NB4 (cell line): ENCODE measurements around the gene FRZB.
"Not testable (repeated sequence)": the region's sequence is repeated elsewhere in the genome, so short reads cannot be mapped to it uniquely, and the experiment has no call there.

Experiments used
- DNase-seq: peaks from one replicate; pipeline ENCODE4 v3.0.0; 2010; ENCODE audit warnings: low read depth
- H3K4me3 ChIP-seq: one replicate; pipeline ENCODE4 v1.5.1; 2011; ENCODE audit warnings: mild to moderate bottlenecking, low read depth, low read length, moderate library complexity
- CTCF ChIP-seq: IDR thresholded peaks from one replicate; pipeline ENCODE4 v1.5.1; 2012; ENCODE audit warnings: low read depth, low read length
- MYC ChIP-seq: IDR thresholded peaks from 2 replicates; pipeline ENCODE4 v1.6.1; 2011; ENCODE audit warnings: low read depth, low read length
- POLR2A ChIP-seq: IDR thresholded peaks from 2 replicates; pipeline ENCODE4 v1.6.1; 2011; ENCODE audit warnings: mild to moderate bottlenecking; ENCODE audit not compliant: insufficient read length; ENCODE audit errors: extremely low read depth
- TF ChIP-seq, protein P1 (sequence below): IDR thresholded peaks from 2 replicates; pipeline ENCODE4 v1.6.1; 2011; ENCODE audit warnings: low read depth, low read length

FRZB gene

DNA sequence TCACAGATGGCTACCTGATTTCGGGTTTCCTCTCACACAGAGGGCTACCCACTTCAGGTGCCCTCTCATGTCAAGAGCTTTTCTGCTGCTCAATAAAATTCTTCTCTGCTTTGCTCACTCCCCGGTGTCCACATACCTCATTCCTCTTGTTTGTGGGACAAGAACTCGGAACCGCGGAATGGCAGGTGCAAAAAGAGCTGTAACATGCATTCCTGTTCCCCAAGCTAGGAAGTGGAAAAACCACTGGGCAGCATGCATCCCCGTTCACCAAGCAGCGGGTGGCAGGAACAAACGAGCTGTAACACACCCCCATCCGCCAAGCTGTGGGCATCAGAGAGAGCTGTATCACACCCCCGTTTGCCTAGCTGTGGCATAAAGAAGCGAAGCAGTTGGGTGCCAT is 27.2 kb upstream of the FRZB start:
- no peak for DNase-seq
- TF ChIP-seq MYC (no peak), CTCF (no peak), POLR2A (no peak)
- TF ChIP-seq, protein P1, sequence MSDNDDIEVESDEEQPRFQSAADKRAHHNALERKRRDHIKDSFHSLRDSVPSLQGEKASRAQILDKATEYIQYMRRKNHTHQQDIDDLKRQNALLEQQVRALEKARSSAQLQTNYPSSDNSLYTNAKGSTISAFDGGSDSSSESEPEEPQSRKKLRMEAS: no peak
- H3K4me3 ChIP-seq: no peak overlapping the region

DNA sequence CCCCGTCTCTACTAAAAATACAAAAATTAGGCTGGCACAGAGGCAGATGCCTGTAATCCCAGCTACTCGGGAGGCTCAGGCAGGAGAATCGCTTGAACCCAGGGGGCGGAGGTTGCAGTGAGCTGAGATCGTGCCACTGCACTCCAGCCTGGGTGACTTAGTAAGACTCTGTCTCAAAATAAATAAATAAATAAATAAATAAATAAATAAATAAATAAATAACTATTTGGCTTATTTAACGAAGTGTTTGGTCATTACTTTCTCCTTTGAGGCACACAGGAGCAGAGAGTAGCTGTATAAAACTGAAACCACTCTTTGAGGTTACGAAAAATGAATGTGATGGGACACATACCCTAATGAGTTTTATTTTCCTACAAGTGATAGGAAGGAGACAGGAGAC is 26.6 kb upstream of the FRZB start:
- not testable (repeated sequence) for H3K4me3 ChIP-seq, DNase-seq

GRCh38 chr2:182891611-182892010 is 25.2 kb upstream of the FRZB start:
- no peak for TF ChIP-seq MYC
- TF ChIP-seq CTCF: no peak
- TF ChIP-seq, protein P1: no peak
- no peak for TF ChIP-seq POLR2A
- no peak overlapping the region for H3K4me3 ChIP-seq
- DNase-seq: no peak

- no peak overlapping the region for H3K4me3 ChIP-seq
- TF ChIP-seq CTCF (no peak), POLR2A (no peak), MYC (no peak)
- TF ChIP-seq, protein P1: no peak
- no peak for DNase-seq
Measured at GRCh38 chr2:182890773-182891378, 24.4 kb upstream of the FRZB start.

- TF ChIP-seq, protein P1: no peak
- TF ChIP-seq CTCF: no peak
- no peak for TF ChIP-seq MYC
- TF ChIP-seq POLR2A: no peak
- DNase-seq: no peak
- no peak overlapping the region for H3K4me3 ChIP-seq
Measured at GRCh38 chr2:182890305-182890704, 23.9 kb upstream of the FRZB start.

DNA sequence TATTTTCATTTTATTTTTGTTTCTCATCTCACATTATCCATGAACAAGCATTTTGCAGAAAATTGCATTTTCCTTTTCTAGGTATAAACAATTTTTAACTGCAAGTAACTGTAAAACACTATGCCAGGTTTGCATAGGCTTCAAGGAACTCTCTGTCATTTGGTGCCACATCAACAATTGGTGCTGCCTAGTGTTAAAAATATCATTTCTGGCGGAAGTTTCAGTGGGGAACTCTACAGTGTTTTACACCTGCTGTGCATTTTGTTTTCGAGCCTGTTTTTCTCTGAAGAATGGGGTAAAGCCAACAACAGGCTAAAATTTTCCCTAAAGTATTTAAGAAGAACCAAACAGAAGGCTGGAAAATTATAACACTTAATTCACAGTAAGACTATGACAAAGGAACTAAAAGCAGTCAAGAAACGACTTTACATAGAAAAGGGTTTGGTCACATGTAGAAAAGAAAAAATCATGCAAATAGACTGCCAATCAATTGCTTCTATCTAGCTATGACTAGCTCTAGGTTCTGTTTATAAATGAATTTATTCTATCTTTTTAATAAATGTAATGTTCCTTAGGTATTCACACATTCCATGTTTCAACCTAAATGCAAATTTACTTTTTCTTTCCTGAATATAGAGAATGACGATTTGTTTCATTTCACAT is 21.4 kb upstream of the FRZB start:
- TF ChIP-seq MYC: no peak
- TF ChIP-seq, protein P1: no peak
- TF ChIP-seq CTCF: no peak
- no peak for TF ChIP-seq POLR2A
- no peak for DNase-seq
- H3K4me3 ChIP-seq: no peak overlapping the region
